GM12878 (cell line): Measurements from ENCODE around the gene AIDA. TPM values are rescaled to one million over a fixed set of nuclear protein-coding genes. Genes with fewer than 3 reads are reported as not detected.

ENCODE experiments used
- CBFB ChIP-seq: IDR thresholded peaks from 2 replicates; pipeline ENCODE4 v1.6.1; 2016; ENCODE audit warnings: antibody characterized with exemption, low read depth
- CHD1 ChIP-seq: IDR thresholded peaks from 2 replicates; pipeline ENCODE4 v1.6.1; 2012; ENCODE audit warnings: low read depth, low read length, improper control_type of control experiment
- CREM ChIP-seq: IDR thresholded peaks from 2 replicates; pipeline ENCODE4 v1.6.1; 2014; ENCODE audit warnings: antibody characterized with exemption, low read depth
- EED ChIP-seq: sonication (generic); IDR thresholded peaks from 2 replicates; pipeline ENCODE4 v1.6.1; 2016; ENCODE audit warnings: antibody characterized with exemption, low read depth
- HCFC1 ChIP-seq: fragments of 150-350 bp; IDR thresholded peaks from 2 replicates; pipeline ENCODE4 v1.6.1; 2014; ENCODE audit warnings: low read length
- IRF4 ChIP-seq: IDR thresholded peaks from 2 replicates; pipeline ENCODE4 v1.6.1; 2011; ENCODE audit warnings: low read depth, low read length
- KAT2A ChIP-seq: conservative IDR thresholded peaks from 2 replicates; pipeline ENCODE4 v1.6.1; 2011; ENCODE audit warnings: low read depth, low read length; ENCODE audit not compliant: control insufficient read depth
- KLF5 ChIP-seq: fragments of 450-650 bp; IDR thresholded peaks from 2 replicates; pipeline ENCODE4 v1.6.1; 2014; ENCODE audit warnings: mild to moderate bottlenecking; ENCODE audit not compliant: partially characterized antibody
- MEF2A ChIP-seq: IDR thresholded peaks from 2 replicates; pipeline ENCODE4 v1.6.1; 2011; ENCODE audit warnings: low read depth, mild to moderate bottlenecking, low read length, moderate library complexity; ENCODE audit not compliant: insufficient read depth
- NFIC ChIP-seq: IDR thresholded peaks from 2 replicates; pipeline ENCODE4 v1.6.1; 2012; ENCODE audit warnings: low read depth, mild to moderate bottlenecking, inconsistent platforms, low read length, moderate library complexity
- POLR2AphosphoS2 ChIP-seq: IDR thresholded peaks from 2 replicates; pipeline ENCODE4 v1.6.1; 2011; ENCODE audit warnings: low read depth, mild to moderate bottlenecking, low read length, improper control_type of control experiment, moderate library complexity
- RUNX3 ChIP-seq: IDR thresholded peaks from 2 replicates; pipeline ENCODE4 v1.6.1; 2012; ENCODE audit warnings: low read length, inconsistent platforms
- SPI1 ChIP-seq: IDR thresholded peaks from 2 replicates; pipeline ENCODE4 v1.6.1; 2011; ENCODE audit warnings: low read depth, mild to moderate bottlenecking, low read length, moderate library complexity, borderline replicate concordance; ENCODE audit not compliant: insufficient read depth
- TBL1XR1 ChIP-seq: IDR thresholded peaks from 2 replicates; pipeline ENCODE4 v1.6.1; 2012; ENCODE audit warnings: low read depth, low read length, improper control_type of control experiment
- ZNF207 ChIP-seq: fragments of 450-650 bp; IDR thresholded peaks from 2 replicates; pipeline ENCODE4 v1.6.1; 2014; ENCODE audit warnings: antibody characterized with exemption, mild to moderate bottlenecking, borderline replicate concordance
- polyA plus RNA-seq, 11 experiments: library from polyadenylated mRNA; depleted of rRNA in 4 of 11; unstranded in 6 of 11; stranded (reverse) in 5 of 11; fragments of >200 nt; fragmentation: Nextera tagmentation in 4 of 11; fragmentation: Illumina TruSeq in 1 of 11; extraction: Ambion mirVana in 4 of 11; extraction: Trizol in 1 of 11; gene quantifications; 1 replicate in 1 of 11; 2 replicates in 10 of 11; pipeline versions ENCODE4 v1.2.1 to v1.2.3, GENCODE V29; 2011 to 2016; ENCODE audit warnings: inconsistent platforms in 2 of 11, missing spikeins in 2 of 11, low read depth in 1 of 11
- total RNA-seq, 4 experiments: library from RNA; depleted of rRNA in 3 of 4; stranded (reverse); fragments of >200 nt in 3 of 4; fragmentation: Illumina TruSeq in 1 of 4; extraction: Trizol in 1 of 4; gene quantifications; 2 replicates each; pipeline versions ENCODE4 v1.2.1 to v1.2.3, GENCODE V29; 2013 to 2021
- TF ChIP-seq, protein P1 (sequence below): fragments of 450-650 bp; IDR thresholded peaks from 2 replicates; pipeline ENCODE4 v1.6.1; 2017; ENCODE audit warnings: mild to moderate bottlenecking, moderate library complexity
- TF ChIP-seq, protein P2 (sequence below): IDR thresholded peaks from 2 replicates; pipeline ENCODE4 v1.6.1; 2012; ENCODE audit warnings: low read length, inconsistent platforms

Gene AIDA
- total and polyA plus RNA-seq, 10 of the 15 experiments (the other 5 are each of a cell fraction or from before 2014, with no cell fraction given), result 8.9 to 43.1 (median 19.2) TPM

DNA sequence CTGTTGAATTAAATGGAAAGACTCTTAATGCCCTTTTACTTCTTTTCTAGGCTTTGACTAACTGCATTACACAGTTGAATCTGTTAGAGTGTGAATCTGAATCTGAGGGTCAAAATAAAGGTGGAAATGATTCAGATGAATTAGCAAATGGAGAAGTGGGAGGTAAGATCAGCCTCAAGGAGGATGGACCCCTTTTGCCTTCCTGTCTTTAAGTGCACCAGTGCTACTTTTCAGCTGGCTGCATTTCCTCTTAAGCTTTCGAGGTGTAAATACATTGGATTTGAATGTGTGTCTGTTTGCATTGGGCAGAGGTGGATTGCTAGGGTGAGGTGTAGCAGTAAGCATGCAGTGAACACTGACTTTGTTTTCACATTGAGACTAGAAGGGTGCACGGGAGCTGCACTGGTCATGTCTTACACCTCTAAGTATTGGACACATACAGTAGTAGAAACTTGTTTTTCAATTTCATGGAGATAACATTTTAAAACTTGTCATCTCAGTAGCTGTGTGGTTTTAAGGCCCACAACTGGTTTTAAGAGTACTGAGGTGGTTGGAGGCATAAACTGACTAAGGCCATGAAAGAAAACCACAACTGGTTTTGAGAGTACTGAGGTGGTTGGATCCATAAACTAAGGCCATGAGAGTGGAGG is 59.0 kb downstream of the AIDA start (continued):
- TF ChIP-seq NFIC (peak; percentile 84), EED (peak; percentile 73; the same call in 1 of the 2 replicates), MEF2A (0 out of 2 replicates have a peak, but pooled peaks have one; percentile 18), CHD1 (no peak), KAT2A (no peak), IRF4 (peak; percentile 32; the same call in 1 of the 2 replicates), HCFC1 (no peak), RUNX3 (peak; percentile 99), TBL1XR1 (0 out of 2 replicates have a peak, but pooled peaks have one; percentile 32), CREM (0 out of 2 replicates have a peak, but pooled peaks have one; percentile 20), CBFB (peak; percentile 93), POLR2AphosphoS2 (no peak), ZNF207 (no peak), SPI1 (peak; percentile 64), KLF5 (no peak)
- TF ChIP-seq, protein P1, sequence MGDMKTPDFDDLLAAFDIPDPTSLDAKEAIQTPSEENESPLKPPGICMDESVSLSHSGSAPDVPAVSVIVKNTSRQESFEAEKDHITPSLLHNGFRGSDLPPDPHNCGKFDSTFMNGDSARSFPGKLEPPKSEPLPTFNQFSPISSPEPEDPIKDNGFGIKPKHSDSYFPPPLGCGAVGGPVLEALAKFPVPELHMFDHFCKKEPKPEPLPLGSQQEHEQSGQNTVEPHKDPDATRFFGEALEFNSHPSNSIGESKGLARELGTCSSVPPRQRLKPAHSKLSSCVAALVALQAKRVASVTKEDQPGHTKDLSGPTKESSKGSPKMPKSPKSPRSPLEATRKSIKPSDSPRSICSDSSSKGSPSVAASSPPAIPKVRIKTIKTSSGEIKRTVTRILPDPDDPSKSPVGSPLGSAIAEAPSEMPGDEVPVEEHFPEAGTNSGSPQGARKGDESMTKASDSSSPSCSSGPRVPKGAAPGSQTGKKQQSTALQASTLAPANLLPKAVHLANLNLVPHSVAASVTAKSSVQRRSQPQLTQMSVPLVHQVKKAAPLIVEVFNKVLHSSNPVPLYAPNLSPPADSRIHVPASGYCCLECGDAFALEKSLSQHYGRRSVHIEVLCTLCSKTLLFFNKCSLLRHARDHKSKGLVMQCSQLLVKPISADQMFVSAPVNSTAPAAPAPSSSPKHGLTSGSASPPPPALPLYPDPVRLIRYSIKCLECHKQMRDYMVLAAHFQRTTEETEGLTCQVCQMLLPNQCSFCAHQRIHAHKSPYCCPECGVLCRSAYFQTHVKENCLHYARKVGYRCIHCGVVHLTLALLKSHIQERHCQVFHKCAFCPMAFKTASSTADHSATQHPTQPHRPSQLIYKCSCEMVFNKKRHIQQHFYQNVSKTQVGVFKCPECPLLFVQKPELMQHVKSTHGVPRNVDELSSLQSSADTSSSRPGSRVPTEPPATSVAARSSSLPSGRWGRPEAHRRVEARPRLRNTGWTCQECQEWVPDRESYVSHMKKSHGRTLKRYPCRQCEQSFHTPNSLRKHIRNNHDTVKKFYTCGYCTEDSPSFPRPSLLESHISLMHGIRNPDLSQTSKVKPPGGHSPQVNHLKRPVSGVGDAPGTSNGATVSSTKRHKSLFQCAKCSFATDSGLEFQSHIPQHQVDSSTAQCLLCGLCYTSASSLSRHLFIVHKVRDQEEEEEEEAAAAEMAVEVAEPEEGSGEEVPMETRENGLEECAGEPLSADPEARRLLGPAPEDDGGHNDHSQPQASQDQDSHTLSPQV, result no peak
- TF ChIP-seq, protein P2, sequence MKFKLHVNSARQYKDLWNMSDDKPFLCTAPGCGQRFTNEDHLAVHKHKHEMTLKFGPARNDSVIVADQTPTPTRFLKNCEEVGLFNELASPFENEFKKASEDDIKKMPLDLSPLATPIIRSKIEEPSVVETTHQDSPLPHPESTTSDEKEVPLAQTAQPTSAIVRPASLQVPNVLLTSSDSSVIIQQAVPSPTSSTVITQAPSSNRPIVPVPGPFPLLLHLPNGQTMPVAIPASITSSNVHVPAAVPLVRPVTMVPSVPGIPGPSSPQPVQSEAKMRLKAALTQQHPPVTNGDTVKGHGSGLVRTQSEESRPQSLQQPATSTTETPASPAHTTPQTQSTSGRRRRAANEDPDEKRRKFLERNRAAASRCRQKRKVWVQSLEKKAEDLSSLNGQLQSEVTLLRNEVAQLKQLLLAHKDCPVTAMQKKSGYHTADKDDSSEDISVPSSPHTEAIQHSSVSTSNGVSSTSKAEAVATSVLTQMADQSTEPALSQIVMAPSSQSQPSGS, result peak; percentile 78
